Pancreas (tissue), 10 donors: ENCODE data around the gene PCDHGB3. TPM values are rescaled to one million over a fixed set of nuclear protein-coding genes. Genes with fewer than 3 reads are reported as not detected.
"Not testable (repeated sequence)": the region's sequence is repeated elsewhere in the genome, so short reads cannot be mapped to it uniquely, and the experiment has no call there.

Source experiments
- ATAC-seq, 4 donors: fragments of 200-7000 bp; cut with Tn5 transposase; one replicate each; pipeline versions ENCODE4 v1.8.0 to v1.9.1; 2020; ENCODE audit warnings: mild to moderate bottlenecking in 4 of 4, moderate library complexity in 4 of 4
- DNase-seq, 6 donors: peaks; one replicate each; pipeline ENCODE4 v3.0.0-alpha.2; 2020
- FAIRE-seq: peaks from 2 replicates; lab custom pipeline; 2012; peaks lifted over from hg19 to GRCh38; lab: Jason Lieb, UNC
- H3K27ac ChIP-seq, 4 donors: fragments of 200-600 bp; sonication (generic); 1 replicate in 3 of 4; 2 replicates in 1 of 4; pipeline versions ENCODE4 v1.5.0 to v1.8.0; 2020
- H3K27me3 ChIP-seq, 4 donors: fragments of 200-600 bp; one replicate each; pipeline ENCODE4 v1.8.0; 2021
- H3K36me3 ChIP-seq, 3 donors: fragments of 200-600 bp; sonication (generic) in 1 of 3; one replicate each; pipeline versions ENCODE4 v1.5.0 to v1.8.0; 2020 to 2021
- H3K4me1 ChIP-seq, 3 donors: fragments of 200-600 bp; one replicate each; pipeline ENCODE4 v1.8.0; 2021
- H3K4me3 ChIP-seq, 4 donors: fragments of 200-600 bp; sonication (generic) in 2 of 4; one replicate each; pipeline versions ENCODE4 v1.5.0 to v1.8.0; 2020 to 2021
- H3K9me3 ChIP-seq, 4 donors: fragments of 200-600 bp; one replicate each; pipeline ENCODE4 v1.8.0; 2021
- CTCF ChIP-seq, 4 donors: fragments of 200-600 bp; sonication (generic) in 3 of 4; IDR thresholded peaks; one replicate each; pipeline versions ENCODE4 v1.5.0 to v1.8.0; 2021; ENCODE audit warnings: antibody characterized with exemption in 4 of 4
- WGBS, 2 donors: extraction: QIAGEN DNeasy Blood & Tissue Kit; methylation state at CpG; one replicate each; pipeline ENCODE4 v1.1.7; 2013; 5-methylcytosine and 5-hydroxymethylcytosine counted together
- intact Hi-C, 3 donors: fragments of 100-400 bp; cut with DNase I; formaldehyde crosslinking; loops; one replicate each; pipeline versions ENCODE4 v1.11.1 to v1.14.2; 2022
- polyA plus RNA-seq, 2 donors: library from polyadenylated mRNA; stranded (reverse); fragments of 200-250 nt; gene quantifications; one replicate each; pipeline ENCODE4 v1.2.3, GENCODE V29; 2013
- total RNA-seq, 6 donors: library from RNA; stranded (reverse); fragmentation: NEBNext Ultra II Directional in 4 of 6; extraction: Animal tissue kit (Norgen Biotek cat#: 25700) in 4 of 6; gene quantifications; one replicate each; pipeline versions ENCODE4 v1.2.1 to v1.2.4, GENCODE V29; 2021 to 2023
- donor health status: healthy with polysubstance abuse.
- donor health status: DM: no; HTN: no; CAD: no; lungs with moderate emphysema.
- donor health status: DM: no; HTN: no; CAD: no.
- donor health status: control.
- donor health status: control.
- donor health status: Bipolar disorder and iron deficiency.
- donor health status: DM: yes; HTN: yes; CAD: no.
- donor health status: DM: no; HTN: no; CAD: no.
- donor health status: DM: no; HTN: no; CAD: no.
- donor health status: DM: yes; HTN: yes; CAD: no.

PCDHGB3 gene
- total and polyA plus RNA-seq, 8 donors = 0.59 to 3.0 (median 2.2) TPM

DNA sequence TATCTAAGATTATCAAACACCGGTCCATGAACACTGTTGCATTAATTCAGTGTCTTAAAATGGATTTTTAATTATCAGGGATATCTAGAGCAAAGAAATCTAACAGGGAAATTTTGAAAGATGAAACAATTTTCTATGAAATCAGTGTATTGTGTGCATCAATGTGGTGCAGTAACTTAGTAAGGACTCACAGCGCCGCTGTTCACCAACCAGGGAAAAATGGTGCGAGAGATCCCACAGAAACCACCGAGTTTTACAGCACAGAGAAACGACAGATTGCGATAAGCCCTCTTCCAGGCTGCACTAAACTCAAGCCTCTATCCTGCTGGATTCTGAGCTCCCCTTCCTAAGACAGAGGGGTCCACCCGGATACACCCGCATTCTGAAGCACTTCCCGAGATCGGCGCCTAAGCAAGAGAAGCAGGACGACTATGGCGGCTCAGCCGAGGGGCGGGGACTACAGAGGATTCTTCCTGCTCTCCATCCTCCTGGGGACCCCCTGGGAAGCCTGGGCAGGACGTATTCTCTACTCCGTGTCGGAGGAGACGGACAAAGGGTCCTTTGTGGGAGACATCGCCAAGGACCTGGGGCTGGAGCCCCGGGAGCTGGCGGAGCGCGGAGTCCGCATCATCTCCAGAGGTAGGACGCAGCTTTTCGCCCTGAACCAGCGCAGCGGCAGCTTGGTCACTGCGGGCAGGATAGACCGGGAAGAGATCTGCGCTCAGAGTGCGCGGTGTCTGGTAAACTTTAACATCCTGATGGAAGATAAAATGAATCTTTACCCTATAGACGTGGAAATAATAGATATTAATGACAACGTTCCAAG, 12.6 kb downstream of the PCDHGB3 start, which contains the start of gene PCDHGA7:
Gene PCDHGA7 (plus strand): TSS at position 274 of the 826 bp plus-strand sequence. CDS start 158 bp downstream, at position 432.
- Histone ChIP-seq H3K4me1 (no peaks in the 10 kb centered on the region), H3K36me3 (no peaks in the 10 kb centered on the region), H3K9me3 (peaks cover 0 to 20% (median 0%) of the 10 kb centered on the region in 4 donors), H3K4me3 (peak within 1 kb of the TSS in 2 of 4 donors; percentile 8 to 17), H3K27ac (no peak within 1 kb of the TSS), H3K27me3 (no peaks in the 10 kb centered on the region)
- intact Hi-C loops = loop anchor here in 1 of 3 donors (10.0 kb wide), 1 partner anchor 228 kb away; the partner anchor contains the start of gene PCDHB6
- no peak for TF ChIP-seq CTCF (IDR thresholded peaks at IDR 0.05)
- FAIRE-seq = no peak
- WGBS, 2 donors = 11 to 14% methylated on average over 37 of the region's 37 CpGs
- DNase-seq = no peak
- ATAC-seq = peak in 1 of 4 donors; percentile 49

- H3K27me3 ChIP-seq = no peaks in the 10 kb centered on the region
- no peak for DNase-seq
- intact Hi-C loops = loop anchor here in 1 of 3 donors (10.0 kb wide), 1 partner anchor 229 kb away; the partner anchor contains the start of gene PCDHB6
- no peaks in the 10 kb centered on the region for H3K4me1 ChIP-seq
- no peak overlapping the region for H3K27ac ChIP-seq
- FAIRE-seq = no peak
- no peak for ATAC-seq
- peak overlapping the region in 2 of 4 donors; percentile 8 to 17 for H3K4me3 ChIP-seq
- TF ChIP-seq CTCF (IDR thresholded peaks at IDR 0.05) = no peak
- peaks cover 0 to 21% (median 0%) of the 10 kb centered on the region in 4 donors for H3K9me3 ChIP-seq
- H3K36me3 ChIP-seq = no peaks in the 10 kb centered on the region
- 24 to 33% methylated on average over 21 of the region's 21 CpGs for WGBS, 2 donors
These were observed 13.3 kb downstream of the PCDHGB3 start for GRCh38 chr5:141383345-141383744.

DNA sequence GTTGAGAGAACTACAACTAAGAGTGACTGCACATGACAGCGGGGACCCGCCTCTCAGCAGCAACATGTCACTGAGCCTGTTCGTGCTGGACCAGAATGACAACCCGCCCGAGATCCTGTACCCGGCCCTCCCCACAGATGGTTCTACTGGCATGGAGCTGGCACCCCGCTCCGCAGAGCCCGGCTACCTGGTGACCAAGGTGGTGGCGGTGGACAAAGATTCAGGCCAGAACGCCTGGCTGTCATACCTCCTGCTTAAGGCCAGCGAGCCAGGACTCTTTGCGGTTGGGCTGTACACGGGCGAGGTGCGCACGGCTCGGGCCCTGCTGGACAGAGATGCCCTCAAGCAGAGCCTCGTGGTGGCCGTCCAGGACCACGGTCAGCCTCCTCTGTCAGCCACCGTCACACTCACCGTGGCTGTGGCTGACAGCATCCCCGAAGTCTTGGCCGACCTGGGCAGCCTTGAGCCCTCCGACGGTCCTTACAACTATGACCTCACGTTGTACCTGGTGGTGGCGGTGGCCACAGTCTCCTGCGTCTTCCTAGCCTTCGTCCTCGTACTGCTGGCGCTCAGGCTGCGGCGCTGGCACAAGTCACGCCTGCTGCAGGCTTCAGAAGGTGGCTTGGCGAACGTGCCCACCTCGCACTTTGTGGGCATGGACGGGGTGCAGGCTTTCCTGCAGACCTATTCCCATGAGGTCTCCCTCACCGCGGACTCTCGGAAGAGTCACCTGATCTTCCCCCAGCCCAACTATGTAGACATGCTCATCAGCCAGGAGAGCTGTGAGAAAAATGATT, 14.6 kb downstream of the PCDHGB3 start:
- H3K4me3 ChIP-seq = no peak overlapping the region
- intact Hi-C loops = loop anchor here in 1 of 3 donors (10.0 kb wide), 1 partner anchor 230 kb away; the partner anchor contains the start of gene PCDHB6
- FAIRE-seq = no peak
- peaks cover 0 to 35% (median under 1%) of the 10 kb centered on the region in 4 donors for H3K9me3 ChIP-seq
- TF ChIP-seq CTCF (IDR thresholded peaks at IDR 0.05) = no peak
- no peaks in the 10 kb centered on the region for H3K27me3 ChIP-seq
- H3K4me1 ChIP-seq = no peaks in the 10 kb centered on the region
- H3K36me3 ChIP-seq = no peaks in the 10 kb centered on the region
- DNase-seq = no peak
- 36 to 44% methylated on average over 39 to 43 of the region's 43 CpGs for WGBS, 2 donors
- no peak overlapping the region for H3K27ac ChIP-seq
- no peak for ATAC-seq

DNA sequence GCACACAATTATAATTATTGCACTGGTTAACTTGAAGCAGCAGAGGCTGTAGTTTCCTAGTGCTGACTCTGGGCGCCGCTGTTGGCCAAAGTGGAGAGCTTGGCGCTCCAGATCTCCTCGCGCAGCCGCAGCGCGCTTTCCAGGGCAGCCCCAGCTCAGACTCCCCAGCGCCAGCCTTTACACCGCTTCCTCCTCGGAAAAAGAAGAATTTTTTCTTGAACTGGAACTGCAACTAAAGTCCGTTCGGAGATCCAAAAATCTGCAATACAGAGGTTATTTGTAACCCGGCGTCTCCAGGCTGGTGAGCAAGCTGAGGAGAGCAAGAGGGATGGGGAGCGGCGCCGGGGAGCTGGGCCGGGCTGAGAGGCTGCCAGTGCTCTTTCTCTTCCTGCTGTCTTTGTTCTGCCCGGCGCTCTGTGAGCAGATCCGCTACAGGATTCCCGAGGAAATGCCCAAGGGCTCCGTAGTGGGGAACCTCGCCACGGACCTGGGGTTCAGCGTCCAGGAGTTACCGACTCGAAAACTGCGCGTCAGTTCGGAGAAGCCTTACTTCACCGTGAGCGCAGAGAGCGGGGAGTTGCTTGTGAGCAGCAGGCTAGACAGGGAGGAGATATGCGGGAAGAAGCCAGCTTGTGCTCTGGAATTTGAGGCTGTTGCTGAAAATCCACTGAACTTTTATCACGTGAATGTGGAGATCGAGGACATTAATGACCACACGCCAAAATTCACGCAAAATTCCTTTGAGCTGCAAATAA, 17.7 kb downstream of the PCDHGB3 start, which contains the start of gene PCDHGB4:
Gene PCDHGB4 (plus strand): TSS at position 142 of the 755 bp plus-strand sequence. CDS start 187 bp downstream, at position 329.
- intact Hi-C loops = loop anchor here in 1 of 3 donors (10.0 kb wide), 1 partner anchor 233 kb away; the partner anchor contains the start of gene PCDHB6
- H3K4me1 ChIP-seq, FAIRE-seq, H3K27me3 ChIP-seq, DNase-seq, H3K27ac ChIP-seq, H3K36me3 ChIP-seq: not testable (repeated sequence)
- Histone ChIP-seq H3K9me3 (peaks cover 0 to 34% (median 2%) of the 10 kb centered on the region in 4 donors), H3K4me3 (peak within 1 kb of the TSS in 1 of 4 donors; percentile 7)
- ATAC-seq = peak; percentile 60 to 94 (median 82)
- 6 to 10% methylated on average over 17 to 21 of the region's 40 CpGs for WGBS, 2 donors
